ENCODE data around the gene PPP2R5C. TPM values are rescaled to one million over a fixed set of nuclear protein-coding genes. Genes with fewer than 3 reads are reported as not detected.

Gene PPP2R5C
- total and polyA plus RNA-seq, 9 of the 15 experiments (the other 6 are each of a cell fraction or from before 2014, with no cell fraction given): 284 to 617 (median 395) TPM

DNA sequence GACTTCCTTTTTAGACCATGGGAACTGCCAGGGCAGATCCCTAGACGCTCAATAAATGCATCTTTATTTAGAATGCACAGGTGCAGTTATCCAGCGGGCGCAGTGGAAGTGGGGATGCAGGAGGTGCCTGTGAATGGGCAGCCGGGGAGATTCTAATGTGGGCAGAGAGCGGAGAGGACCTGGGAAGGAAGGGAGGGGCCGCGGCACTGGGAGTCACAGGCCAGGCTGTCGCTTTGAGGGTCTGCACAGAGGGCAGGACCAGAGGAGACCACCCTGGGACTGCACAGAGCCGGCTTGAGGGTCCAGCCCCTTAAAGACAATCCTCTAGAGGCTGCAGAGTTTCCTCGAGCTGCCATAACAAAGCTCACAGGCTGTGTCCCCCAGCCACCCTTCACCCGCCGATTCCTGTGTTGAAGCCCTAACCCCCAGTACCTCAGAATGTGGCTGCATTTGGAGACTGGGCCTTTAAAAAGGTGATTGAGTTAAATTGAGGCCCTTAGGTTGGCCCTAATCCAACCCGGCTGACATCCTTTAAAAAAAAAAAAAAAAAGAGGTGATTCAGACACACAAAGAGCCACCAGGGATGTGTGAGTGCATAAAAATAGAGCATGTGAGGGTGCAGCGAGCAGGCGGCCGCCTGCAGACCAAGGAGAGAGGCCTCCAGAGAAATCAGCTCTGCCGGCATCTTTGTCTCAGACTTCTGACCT lies 44.4 kb upstream of the PPP2R5C start (continued):
- peak; percentile 31; the same call in 1 of the 2 replicates for TF ChIP-seq MGA (IDR thresholded peaks at IDR 0.05)
- TF ChIP-seq, protein P1, sequence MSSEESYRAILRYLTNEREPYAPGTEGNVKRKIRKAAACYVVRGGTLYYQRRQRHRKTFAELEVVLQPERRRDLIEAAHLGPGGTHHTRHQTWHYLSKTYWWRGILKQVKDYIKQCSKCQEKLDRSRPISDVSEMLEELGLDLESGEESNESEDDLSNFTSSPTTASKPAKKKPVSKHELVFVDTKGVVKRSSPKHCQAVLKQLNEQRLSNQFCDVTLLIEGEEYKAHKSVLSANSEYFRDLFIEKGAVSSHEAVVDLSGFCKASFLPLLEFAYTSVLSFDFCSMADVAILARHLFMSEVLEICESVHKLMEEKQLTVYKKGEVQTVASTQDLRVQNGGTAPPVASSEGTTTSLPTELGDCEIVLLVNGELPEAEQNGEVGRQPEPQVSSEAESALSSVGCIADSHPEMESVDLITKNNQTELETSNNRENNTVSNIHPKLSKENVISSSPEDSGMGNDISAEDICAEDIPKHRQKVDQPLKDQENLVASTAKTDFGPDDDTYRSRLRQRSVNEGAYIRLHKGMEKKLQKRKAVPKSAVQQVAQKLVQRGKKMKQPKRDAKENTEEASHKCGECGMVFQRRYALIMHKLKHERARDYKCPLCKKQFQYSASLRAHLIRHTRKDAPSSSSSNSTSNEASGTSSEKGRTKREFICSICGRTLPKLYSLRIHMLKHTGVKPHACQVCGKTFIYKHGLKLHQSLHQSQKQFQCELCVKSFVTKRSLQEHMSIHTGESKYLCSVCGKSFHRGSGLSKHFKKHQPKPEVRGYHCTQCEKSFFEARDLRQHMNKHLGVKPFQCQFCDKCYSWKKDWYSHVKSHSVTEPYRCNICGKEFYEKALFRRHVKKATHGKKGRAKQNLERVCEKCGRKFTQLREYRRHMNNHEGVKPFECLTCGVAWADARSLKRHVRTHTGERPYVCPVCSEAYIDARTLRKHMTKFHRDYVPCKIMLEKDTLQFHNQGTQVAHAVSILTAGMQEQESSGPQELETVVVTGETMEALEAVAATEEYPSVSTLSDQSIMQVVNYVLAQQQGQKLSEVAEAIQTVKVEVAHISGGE (CRISPR knock-in tag; IDR thresholded peaks at IDR 0.05): no peak
